ENCODE measurements around the gene NRG3. TPM values are rescaled to one million over a fixed set of nuclear protein-coding genes. Genes with fewer than 3 reads are reported as not detected.

The NRG3 gene
- polyA plus RNA-seq, 4 donors, result 12.0 to 14.3 (median 13.3) TPM

- DNase-seq (ENCODE audit: low read depth in 4 of 4, low spot score in 3 of 4), result peak in 1 of 4 donors; percentile 16
Measured at GRCh38 chr10:82353381-82353780, 478.4 kb downstream of the NRG3 start.

DNA sequence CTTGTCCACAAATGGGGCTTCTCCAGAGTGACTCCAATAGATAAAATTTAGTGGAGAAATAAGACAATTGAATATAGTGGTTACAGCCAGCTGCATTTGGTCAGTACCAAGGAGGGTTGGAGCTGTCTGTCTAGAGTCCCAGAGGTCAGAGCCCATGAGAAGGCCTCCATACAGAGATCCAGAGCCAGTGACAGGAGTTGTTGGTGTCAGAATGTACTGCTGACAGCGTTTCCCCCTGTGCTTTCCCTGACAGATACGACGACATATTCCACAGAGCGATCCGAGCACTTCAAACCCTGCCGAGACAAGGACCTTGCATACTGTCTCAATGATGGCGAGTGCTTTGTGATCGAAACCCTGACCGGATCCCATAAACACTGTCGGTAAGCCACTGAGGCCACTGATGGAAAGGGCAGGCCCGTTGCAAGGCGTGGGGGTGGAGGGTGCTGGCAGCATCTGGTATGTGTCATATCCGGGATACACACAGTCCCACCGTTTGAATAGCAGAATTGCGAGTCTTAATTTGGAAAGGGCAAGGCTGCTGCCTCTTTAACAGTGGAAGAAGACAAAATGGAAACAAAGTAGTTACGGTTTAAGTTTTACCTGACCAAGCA lies 483.6 kb downstream of the NRG3 start:
- no peak for DNase-seq (ENCODE audit: low read depth in 4 of 4, low spot score in 3 of 4)

DNA sequence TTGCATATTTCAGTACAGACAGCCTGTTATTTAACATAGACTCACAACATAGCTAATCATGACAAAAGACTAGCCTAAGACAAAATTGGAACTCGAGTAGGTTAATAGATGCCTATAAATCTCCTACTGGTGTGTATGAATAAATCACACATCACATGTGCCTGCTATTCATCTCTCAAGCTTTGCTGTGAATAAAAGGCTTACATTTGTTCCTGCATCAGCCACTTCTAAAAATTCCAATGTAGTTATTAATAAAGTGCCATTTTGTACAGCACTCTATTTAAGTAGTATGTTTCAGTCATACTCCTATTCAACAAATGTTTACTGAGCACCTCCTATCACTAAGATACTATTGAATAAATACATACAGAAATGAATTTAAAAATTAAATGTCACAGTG lies 486.3 kb downstream of the NRG3 start:
- no peak for DNase-seq (ENCODE audit: low read depth in 4 of 4, low spot score in 3 of 4)

DNA sequence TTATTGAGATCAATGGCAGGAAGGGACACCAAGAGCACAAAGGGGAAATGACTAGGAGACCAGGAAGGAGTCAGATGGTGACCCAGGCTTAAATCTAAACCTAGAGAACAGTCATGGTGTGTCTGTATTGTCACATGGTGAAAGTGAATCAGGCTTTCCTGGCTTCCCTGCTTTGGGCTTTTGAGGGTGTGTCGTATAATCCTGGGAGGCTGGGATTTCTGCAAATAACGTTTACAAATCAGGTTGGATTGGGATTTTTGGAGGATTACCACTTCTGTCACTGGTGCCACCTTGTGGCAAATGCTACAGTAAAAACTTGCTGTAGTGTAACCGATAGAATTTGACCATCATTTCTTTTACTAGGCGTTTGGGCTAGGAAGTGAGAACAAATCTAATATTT lies 502.6 kb downstream of the NRG3 start:
- no peak for DNase-seq (ENCODE audit: low read depth in 4 of 4, low spot score in 3 of 4)

DNA sequence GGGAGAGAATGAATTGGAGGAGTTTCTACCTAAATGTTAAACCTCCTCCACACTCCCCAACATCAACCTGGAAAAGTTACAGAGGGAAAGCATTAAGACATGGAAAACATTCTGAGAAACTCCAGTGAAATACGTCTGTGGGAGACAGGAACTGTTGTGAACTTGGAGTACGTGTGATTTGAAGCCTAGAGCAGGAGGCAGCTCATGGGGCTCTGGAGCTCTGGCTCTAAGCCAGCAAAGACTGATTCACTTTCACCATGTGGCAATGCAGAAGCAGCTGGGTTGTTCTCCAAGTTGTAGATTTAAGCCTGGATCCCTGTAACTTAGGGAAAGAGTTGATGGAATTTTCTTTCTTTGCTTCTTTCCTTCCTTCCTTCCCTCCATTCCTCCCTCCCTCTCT lies 503.2 kb downstream of the NRG3 start:
- peak in 2 of 4 donors; percentile 14 to 29 for DNase-seq (ENCODE audit: low read depth in 4 of 4, low spot score in 3 of 4)

GRCh38 chr10:82383350-82383749 lies 508.4 kb downstream of the NRG3 start:
- no peak for DNase-seq (ENCODE audit: low read depth in 4 of 4, low spot score in 3 of 4)

GRCh38 chr10:82390866-82391658 lies 516.1 kb downstream of the NRG3 start:
- no peak for DNase-seq (ENCODE audit: low read depth in 4 of 4, low spot score in 3 of 4)

DNA sequence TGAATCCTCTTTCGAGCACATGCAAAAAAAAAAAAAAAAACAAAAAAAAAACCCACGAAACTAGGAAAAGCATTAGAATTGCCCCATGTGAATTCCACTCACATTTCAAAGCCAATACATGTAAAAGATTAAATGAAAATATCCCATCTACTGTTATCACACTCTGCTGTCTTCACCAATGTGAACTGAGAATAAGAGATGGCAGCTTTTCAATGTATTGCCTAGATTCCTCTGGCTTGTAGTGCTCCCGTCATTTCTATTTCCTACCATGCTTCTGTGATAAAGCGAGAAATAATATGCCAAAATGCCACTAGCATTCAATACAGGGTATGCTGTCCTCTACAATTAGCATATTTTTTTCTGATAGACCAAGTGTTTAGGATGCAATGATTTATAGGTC lies 517.0 kb downstream of the NRG3 start:
- no peak for DNase-seq (ENCODE audit: low read depth in 4 of 4, low spot score in 3 of 4)

DNA sequence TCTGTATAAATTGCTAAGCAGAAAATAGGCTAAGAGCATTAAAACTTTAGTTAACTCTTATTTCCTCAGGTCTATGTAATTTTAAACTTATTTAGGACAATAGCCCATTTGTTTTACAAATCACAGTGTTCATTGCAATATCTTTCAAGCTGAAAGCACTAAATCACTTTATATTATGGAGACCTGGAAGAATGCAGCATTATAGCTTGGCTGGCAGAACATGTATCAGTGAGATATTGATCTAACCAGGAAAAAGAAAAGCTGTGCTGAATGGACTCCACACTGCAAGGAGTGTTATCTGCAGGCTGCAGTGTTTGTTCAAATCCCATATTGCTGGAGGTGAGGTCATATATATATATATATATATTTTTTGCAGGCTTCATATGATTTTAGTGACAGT lies 517.5 kb downstream of the NRG3 start:
- no peak for DNase-seq (ENCODE audit: low read depth in 4 of 4, low spot score in 3 of 4)

DNA sequence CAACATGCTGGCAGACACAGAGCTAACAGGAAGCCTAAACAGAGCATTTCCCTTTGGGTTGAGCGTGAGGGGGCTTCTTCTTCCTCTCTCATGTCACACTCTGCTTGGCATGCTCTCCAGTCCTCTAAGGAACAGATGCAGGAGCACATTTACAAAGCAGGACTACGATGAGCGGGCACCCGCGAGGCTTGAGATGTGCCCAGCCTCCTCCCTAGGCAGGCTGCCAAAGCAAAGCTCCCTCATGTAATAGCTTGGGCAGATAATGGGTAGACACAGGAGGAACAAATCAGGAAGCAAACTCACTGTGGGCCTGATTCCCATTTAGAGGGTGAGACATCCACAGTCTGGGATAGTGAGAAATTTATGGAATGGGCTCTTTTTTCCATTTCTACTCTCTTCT lies 519.1 kb downstream of the NRG3 start:
- DNase-seq (ENCODE audit: low read depth in 4 of 4, low spot score in 3 of 4), result no peak

DNA sequence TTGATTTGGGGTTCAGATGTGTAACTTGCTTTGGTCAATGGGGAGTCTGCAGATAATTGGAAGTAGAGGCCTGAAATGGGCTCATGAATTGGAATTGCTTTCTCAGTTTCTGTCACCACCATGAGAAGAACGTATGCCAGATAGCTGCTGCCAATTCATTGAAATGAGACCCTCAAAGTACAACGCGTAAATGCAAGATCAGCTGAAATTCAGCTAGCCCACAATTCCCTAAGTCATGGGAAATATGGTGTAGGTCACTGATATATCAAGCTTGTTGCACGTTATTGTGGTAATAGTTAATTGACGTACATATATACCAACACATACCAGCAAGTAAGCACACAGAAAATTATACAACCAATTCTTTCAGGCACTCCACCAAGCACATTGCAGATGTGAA lies 520.0 kb downstream of the NRG3 start:
- DNase-seq (ENCODE audit: low read depth in 4 of 4, low spot score in 3 of 4), result no peak

DNA sequence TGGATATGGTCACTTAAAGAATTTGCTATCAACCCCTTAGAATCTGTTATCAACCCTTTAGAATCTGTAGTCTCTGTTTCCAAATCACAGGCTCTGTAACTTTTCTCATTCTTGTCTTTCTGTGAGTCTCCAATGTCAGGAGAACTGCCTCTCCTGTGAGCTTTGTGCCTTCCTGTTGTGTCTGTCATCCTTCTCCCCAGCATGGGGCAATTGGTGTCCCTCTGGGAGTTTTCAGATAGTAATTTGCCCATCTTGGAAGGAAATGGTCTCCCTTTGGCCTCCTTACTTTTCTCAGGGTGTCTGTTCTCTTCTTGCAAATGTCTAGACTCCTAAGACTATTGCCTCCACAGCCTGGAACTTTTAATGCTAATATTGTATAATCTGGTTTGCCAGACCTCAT lies 521.9 kb downstream of the NRG3 start:
- no peak for DNase-seq (ENCODE audit: low read depth in 4 of 4, low spot score in 3 of 4)

- no peak for DNase-seq (ENCODE audit: low read depth in 4 of 4, low spot score in 3 of 4)
Measured at GRCh38 chr10:82397854-82398253, 522.9 kb downstream of the NRG3 start.

GRCh38 chr10:82399850-82400249 lies 524.9 kb downstream of the NRG3 start:
- no peak for DNase-seq (ENCODE audit: low read depth in 4 of 4, low spot score in 3 of 4)

DNA sequence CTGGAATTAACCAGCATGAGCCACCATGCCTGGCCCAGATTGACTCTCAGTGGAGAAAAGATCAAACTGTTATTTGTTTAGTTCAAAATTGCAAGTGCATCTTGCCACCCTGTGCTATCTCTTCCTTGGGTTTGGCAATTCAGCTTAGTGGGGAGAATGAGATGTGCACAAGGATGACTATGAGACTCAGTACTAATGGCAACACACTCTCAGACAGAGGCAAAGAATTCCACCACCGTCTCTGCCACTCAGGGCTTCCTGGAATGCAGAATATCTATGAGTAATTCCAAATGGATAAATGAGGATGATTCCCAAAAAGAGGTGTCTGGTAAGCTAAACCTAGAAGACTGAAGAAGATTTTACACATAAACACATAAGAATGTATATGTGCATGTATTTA lies 525.8 kb downstream of the NRG3 start:
- DNase-seq (ENCODE audit: low read depth in 4 of 4, low spot score in 3 of 4), result no peak

DNA sequence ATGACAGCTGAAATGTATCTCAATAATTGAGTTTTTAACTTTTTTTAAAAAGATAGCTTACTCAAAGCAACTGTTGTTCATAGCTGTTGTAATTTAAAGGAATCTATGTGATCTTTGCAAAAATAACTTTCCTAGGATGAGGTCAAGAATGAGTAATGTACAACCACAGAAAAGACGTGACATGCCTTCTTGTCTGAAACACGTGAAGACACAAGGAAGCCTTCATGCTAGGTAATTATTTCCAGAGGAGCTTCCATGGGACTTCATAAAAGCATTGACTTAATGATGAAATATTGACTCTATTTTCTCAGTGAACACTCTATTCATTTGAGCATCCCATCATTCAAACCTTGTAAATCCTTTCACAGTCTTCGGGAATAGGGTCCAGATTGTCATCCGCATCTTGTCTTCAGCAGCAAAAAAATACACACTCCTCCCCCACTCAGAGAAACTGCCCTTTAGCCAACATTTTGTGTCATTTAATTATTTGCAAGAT lies 528.0 kb downstream of the NRG3 start:
- DNase-seq (ENCODE audit: low read depth in 4 of 4, low spot score in 3 of 4), result no peak

DNA sequence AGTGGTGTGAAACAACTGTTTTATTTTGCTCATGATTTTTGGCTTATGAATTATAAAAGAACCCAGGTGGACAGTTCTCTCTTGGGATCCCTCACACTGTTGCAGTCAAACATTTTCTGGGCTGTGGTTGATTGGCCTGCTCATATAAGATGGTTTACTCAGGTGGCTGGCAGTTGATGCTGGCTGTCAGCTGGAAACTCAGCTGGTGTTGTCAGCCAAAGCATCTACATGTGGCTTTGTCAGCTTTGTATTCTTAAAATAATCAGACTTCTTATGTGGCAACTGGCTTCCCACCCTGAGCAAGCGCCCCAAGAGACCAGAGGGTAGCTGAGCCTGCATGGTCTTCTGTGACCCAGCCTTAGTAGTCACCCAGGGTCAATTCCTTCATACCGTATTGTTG lies 534.7 kb downstream of the NRG3 start:
- no peak for DNase-seq (ENCODE audit: low read depth in 4 of 4, low spot score in 3 of 4)

DNA sequence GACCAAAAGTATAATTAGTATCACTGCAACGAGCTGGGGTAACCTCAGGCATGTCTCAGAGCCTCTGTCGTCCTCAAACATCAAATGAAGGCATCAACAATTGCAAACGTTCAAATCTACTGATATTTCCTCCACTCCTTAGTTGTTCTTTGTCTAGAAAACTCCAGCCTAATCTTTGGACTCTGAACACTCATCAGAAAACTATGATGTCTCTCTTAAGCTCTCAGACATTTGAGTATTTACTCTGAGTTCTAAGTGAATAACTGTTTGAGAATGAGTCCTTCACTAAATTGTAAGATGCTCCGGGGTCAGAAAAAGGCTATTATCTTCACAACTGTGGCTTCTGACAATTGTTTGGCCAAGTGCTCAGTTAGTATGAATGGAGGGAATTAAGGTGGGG lies 536.4 kb downstream of the NRG3 start:
- no peak for DNase-seq (ENCODE audit: low read depth in 4 of 4, low spot score in 3 of 4)

DNA sequence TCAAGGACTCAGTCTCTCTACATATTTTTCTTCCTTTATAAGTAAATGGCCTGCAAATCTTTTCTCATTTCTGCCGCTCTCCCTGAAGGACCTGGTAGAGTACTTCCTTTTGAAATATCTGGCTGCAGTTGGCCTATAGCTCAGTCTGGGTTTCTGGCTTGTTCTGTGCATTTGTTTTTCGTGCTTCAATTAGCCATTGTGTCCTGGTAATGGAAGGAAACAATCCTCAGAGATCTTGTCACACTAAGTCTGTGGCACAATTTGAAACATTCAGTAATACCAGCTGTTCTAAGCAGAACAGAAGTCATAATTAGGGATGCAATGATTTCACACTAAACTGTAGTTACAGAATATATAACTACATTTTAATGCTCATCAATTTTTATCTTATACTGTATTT lies 545.0 kb downstream of the NRG3 start:
- no peak for DNase-seq (ENCODE audit: low read depth in 4 of 4, low spot score in 3 of 4)

- no peak for DNase-seq (ENCODE audit: low read depth in 4 of 4, low spot score in 3 of 4)
Measured at GRCh38 chr10:82429302-82429701, 554.3 kb downstream of the NRG3 start.

- no peak for DNase-seq (ENCODE audit: low read depth in 4 of 4, low spot score in 3 of 4)
Measured at GRCh38 chr10:82438277-82438676, 563.3 kb downstream of the NRG3 start.

DNA sequence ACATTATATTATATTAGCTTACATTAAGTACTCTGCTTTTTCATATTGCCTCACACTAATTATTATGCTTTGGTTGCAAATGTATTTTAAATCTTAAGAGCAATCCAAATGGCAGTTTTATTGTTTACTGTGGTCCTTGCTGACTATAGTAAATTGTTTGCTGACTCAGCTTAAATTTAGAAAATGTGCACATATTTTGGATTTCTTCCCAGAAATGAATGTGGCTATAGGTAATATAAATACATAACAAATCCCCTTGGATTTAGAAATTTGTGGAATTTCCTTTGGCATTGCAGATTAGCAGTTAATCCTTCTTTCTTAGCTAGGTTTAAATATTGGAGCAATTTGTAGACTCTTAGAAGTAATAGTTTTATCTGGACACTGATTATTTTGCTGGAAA lies 565.8 kb downstream of the NRG3 start:
- DNase-seq (ENCODE audit: low read depth in 4 of 4, low spot score in 3 of 4), result no peak
